GM12892 (cell line): Measurements from ENCODE around the gene SAMD9.

Experiments
- POLR2AphosphoS5 ChIP-seq: IDR thresholded peaks from 2 replicates; pipeline ENCODE4 v1.6.1; 2011; ENCODE audit warnings: low read depth, low read length, control low read depth
- TAF1 ChIP-seq: IDR thresholded peaks from 2 replicates; pipeline ENCODE4 v1.6.1; 2011; ENCODE audit warnings: low read depth, mild to moderate bottlenecking, control low read depth, low read length, borderline replicate concordance

- TF ChIP-seq POLR2AphosphoS5: no peak
- TF ChIP-seq TAF1: no peak
Observed at GRCh38 chr7:93145354-93145753, 27.6 kb upstream of the SAMD9 start.
